Adrenal gland (tissue), 12 donors: ENCODE data around the gene RAI14. TPM values are rescaled to one million over a fixed set of nuclear protein-coding genes. Genes with fewer than 3 reads are reported as not detected.

Experiments
- DNase-seq, 7 donors: peaks; one replicate each; pipeline ENCODE4 v3.0.0-alpha.2; 2019 to 2020
- H3K27ac ChIP-seq, 5 donors: fragments of 200-600 bp; sonication (generic) in 4 of 5; 1 replicate in 3 of 5; 2 replicates in 2 of 5; pipeline versions ENCODE4 v1.5.1 to v1.8.0; 2016 to 2020; ENCODE audit warnings: mild to moderate bottlenecking in 1 of 5
- H3K27me3 ChIP-seq: fragments of 200-600 bp; 2 replicates; pipeline ENCODE4 v1.8.0; 2021
- H3K36me3 ChIP-seq, 2 donors: fragments of 200-600 bp; replicated peaks in 1 of 2; 1 replicate in 1 of 2; 2 replicates in 1 of 2; pipeline versions ENCODE4 v1.5.1 to v1.8.0; 2018 to 2022
- H3K4me1 ChIP-seq, 2 donors: fragments of 200-600 bp; replicated peaks in 1 of 2; 1 replicate in 1 of 2; 2 replicates in 1 of 2; pipeline versions ENCODE4 v1.5.1 to v1.8.0; 2018 to 2021
- H3K4me3 ChIP-seq, 4 donors: fragments of 200-600 bp; sonication (generic) in 3 of 4; one replicate each; pipeline ENCODE4 v1.5.1; 2016 to 2018
- H3K9me3 ChIP-seq, 3 donors: fragments of 200-600 bp; sonication (generic) in 1 of 3; replicated peaks in 1 of 3; 1 replicate in 2 of 3; 2 replicates in 1 of 3; pipeline versions ENCODE4 v1.5.1 to v1.8.0; 2016 to 2021
- CTCF ChIP-seq, 6 experiments: fragments of 450-650 bp in 4 of 6; fragments of 200-600 bp in 2 of 6; sonication (generic) in 1 of 6; IDR thresholded peaks; 1 replicate in 5 of 6; 2 replicates in 1 of 6; pipeline versions ENCODE4 v1.5.1 to v1.8.0; 2016 to 2021; ENCODE audit warnings: antibody characterized with exemption in 6 of 6, mild to moderate bottlenecking in 2 of 6, moderate library complexity in 1 of 6
- POLR2A ChIP-seq, 2 donors: fragments of 450-650 bp; IDR thresholded peaks; one replicate each; pipeline ENCODE4 v1.6.1; 2017; ENCODE audit warnings: antibody characterized with exemption in 2 of 2, mild to moderate bottlenecking in 2 of 2, moderate library complexity in 1 of 2
- WGBS, 4 donors: extraction: QIAGEN DNeasy Blood & Tissue Kit in 2 of 4; methylation state at CpG; one replicate each; pipeline versions ENCODE4 v1.1.5 to v1.1.7; 2013 to 2017; 5-methylcytosine and 5-hydroxymethylcytosine counted together
- intact Hi-C, 2 donors: fragments of 100-400 bp; cut with DNase I; formaldehyde crosslinking; loops; one replicate each; pipeline versions ENCODE4 v1.14.1 to v1.15.0; 2022 to 2023
- polyA plus RNA-seq, 3 donors: library from polyadenylated mRNA; stranded (reverse); fragments of 200-250 nt in 2 of 3; fragments of 350-450 nt in 1 of 3; fragmentation: Illumina TruSeq in 1 of 3; extraction: RNeasy Lipid Tissue Mini Kit (QIAGEN cat#74804) in 1 of 3; gene quantifications; one replicate each; pipeline ENCODE4 v1.2.3, GENCODE V29; 2013 to 2014
- total RNA-seq, 9 donors: library from RNA; depleted of rRNA in 4 of 9; stranded (reverse); fragments of >200 nt in 4 of 9; fragments of 120-200 nt in 1 of 9; fragmentation: NEBNext Ultra II Directional in 1 of 9; extraction: Animal tissue kit (Norgen Biotek cat#: 25700) in 1 of 9; gene quantifications; one replicate each; pipeline versions ENCODE4 v1.1.0 to v1.2.4, GENCODE V29; 2013 to 2023
- donor health status: healthy with polysubstance abuse.
- donor health status: Bipolar disorder and iron deficiency.
- donor health status: DM: yes; HTN: yes; CAD: no.
- donor health status: DM: no; HTN: no; CAD: no.
- donor health status: DM: no; HTN: no; CAD: no.
- donor health status: DM: yes; HTN: yes; CAD: no.

The RAI14 gene
- total and polyA plus RNA-seq, 12 donors = 9.1 to 158 (median 28.5) TPM

DNA sequence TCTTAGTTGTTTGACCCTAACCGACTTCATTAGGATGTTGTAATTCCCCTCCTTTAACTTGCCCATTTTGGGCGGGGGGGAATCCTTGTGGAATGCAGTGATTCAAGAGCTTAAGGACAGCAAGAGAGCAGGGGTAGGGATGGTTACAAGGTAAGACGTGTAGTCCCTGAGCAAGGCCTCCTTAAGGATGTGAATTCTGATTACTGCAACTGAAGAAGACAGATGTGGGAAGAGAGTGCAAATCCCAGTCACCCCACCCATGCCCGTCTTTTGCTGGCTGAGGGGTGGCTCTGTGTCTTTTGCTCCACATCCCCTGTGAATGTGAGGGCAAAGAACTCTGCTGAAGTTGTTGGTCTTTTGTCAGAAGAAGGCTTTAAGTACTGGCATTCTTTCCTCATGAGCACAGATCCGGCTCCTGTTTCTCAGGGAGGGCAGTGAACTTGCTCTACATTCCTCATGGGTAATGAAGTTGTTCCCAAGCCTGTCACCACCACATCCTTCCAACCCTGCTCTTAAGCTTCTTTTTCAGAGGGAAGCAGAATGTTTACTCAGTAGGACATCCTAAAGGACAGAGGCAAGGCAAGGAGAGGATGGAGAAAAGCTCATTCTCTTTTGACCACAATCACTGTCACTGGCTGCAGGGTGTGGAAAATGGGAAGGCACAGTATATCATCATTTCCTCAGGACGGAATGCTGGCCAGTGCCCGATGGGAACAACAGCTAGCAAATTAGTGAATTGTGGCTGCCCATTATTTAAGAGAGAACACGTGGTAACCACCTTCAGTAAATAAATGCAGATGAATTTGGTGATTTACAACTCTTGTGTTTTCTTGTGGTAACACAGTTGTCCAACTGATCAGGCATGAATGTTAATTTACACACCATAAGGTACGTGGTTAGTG is 61.5 kb downstream of the RAI14 start:
- WGBS, 4 donors = 71 to 81% (median 72%) methylated on average over 9 of the region's 9 CpGs
- intact Hi-C loops = no loop called here
- H3K27me3 ChIP-seq = no peaks in the 10 kb centered on the region
- H3K27ac ChIP-seq = peak overlapping the region in 1 of 5 donors; percentile 63
- peak in 2 of 7 donors; percentile 21 to 30 for DNase-seq
- H3K36me3 ChIP-seq = no peaks in the 10 kb centered on the region
- H3K4me3 ChIP-seq = no peak overlapping the region
- no peaks in the 10 kb centered on the region for H3K9me3 ChIP-seq
- TF ChIP-seq CTCF (IDR thresholded peaks at IDR 0.05) (no peak), POLR2A (IDR thresholded peaks at IDR 0.05) (no peak)
- H3K4me1 ChIP-seq = no peaks in the 10 kb centered on the region

- TF ChIP-seq POLR2A (IDR thresholded peaks at IDR 0.05) = no peak
- TF ChIP-seq CTCF (IDR thresholded peaks at IDR 0.05) = no peak
- intact Hi-C loops = no loop called here
- Histone ChIP-seq H3K36me3 (no peaks in the 10 kb centered on the region), H3K4me1 (no peaks in the 10 kb centered on the region), H3K27ac (peak overlapping the region in 1 of 5 donors; percentile 63), H3K4me3 (no peak overlapping the region), H3K27me3 (no peaks in the 10 kb centered on the region), H3K9me3 (no peaks in the 10 kb centered on the region)
- DNase-seq = no peak
- 84 to 95% (median 92%) methylated on average over 4 of the region's 4 CpGs for WGBS, 4 donors
These were observed 62.4 kb downstream of the RAI14 start for GRCh38 chr5:34718516-34718915.

GRCh38 chr5:34719029-34719428 is 62.9 kb downstream of the RAI14 start:
- Histone ChIP-seq H3K27ac (no peak overlapping the region), H3K27me3 (no peaks in the 10 kb centered on the region), H3K9me3 (no peaks in the 10 kb centered on the region), H3K4me1 (no peaks in the 10 kb centered on the region), H3K36me3 (no peaks in the 10 kb centered on the region), H3K4me3 (no peak overlapping the region)
- no peak for DNase-seq
- TF ChIP-seq POLR2A (IDR thresholded peaks at IDR 0.05) = no peak
- no peak for TF ChIP-seq CTCF (IDR thresholded peaks at IDR 0.05)
- intact Hi-C loops = no loop called here
- WGBS, 4 donors = 77 to 85% (median 81%) methylated on average over 8 of the region's 8 CpGs

DNA sequence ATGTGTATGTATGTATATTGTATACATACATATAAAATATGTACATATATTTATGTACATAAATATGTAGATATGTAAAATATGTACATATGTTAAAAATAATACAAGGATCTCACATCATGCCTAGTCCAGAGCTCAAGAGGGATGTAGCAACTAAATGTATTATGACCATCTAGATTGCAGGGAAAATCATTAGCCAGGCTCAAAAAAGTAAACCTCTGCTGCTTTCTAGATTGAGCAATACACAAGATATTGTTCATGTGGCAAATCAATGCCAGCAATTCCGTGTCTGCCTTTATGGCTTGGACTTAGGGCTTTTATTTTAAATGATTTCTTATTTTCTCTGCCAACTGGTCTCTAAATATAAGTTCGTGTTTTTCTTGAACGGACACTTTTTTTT is 65.2 kb downstream of the RAI14 start:
- no peak for TF ChIP-seq CTCF (IDR thresholded peaks at IDR 0.05)
- no peak for TF ChIP-seq POLR2A (IDR thresholded peaks at IDR 0.05)
- no peaks in the 10 kb centered on the region for H3K9me3 ChIP-seq
- 74 to 84% (median 81%) methylated on average over 3 of the region's 3 CpGs for WGBS, 4 donors
- no peak overlapping the region for H3K4me3 ChIP-seq
- no peaks in the 10 kb centered on the region for H3K4me1 ChIP-seq
- DNase-seq = no peak
- H3K27me3 ChIP-seq = no peaks in the 10 kb centered on the region
- H3K36me3 ChIP-seq = no peaks in the 10 kb centered on the region
- H3K27ac ChIP-seq = no peak overlapping the region
- intact Hi-C loops = no loop called here
